ENCODE data around the gene CFAP92.

The CFAP92 gene

GRCh38 chr3:129033633-129034321 is 39.9 kb upstream of the CFAP92 start:
- no CpG with 5 or more reads among the region's 12 CpGs for WGBS (ENCODE audit: extremely low coverage, insufficient coverage, low lambda C conversion rate)
- Histone ChIP-seq H2BK15ac (replicated peaks; ENCODE audit: low read depth) (no peak overlapping the region), H3K79me1 (ENCODE audit: low read length) (no peaks in the 10 kb centered on the region), H2BK5ac (ENCODE audit: low read length) (no peak overlapping the region), H3K4ac (ENCODE audit: low read depth, low read length) (no peak overlapping the region), H2AK5ac (ENCODE audit: low read length) (no peak overlapping the region), H3K27ac (ENCODE audit: low read depth, low read length) (no peak overlapping the region), H3K27me3 (ENCODE audit: insufficient read depth, low read length, poor library complexity) (no peaks in the 10 kb centered on the region), H4K5ac (ENCODE audit: low read length) (no peak overlapping the region), H3K4me2 (ENCODE audit: low read length) (no peak overlapping the region), H4K8ac (ENCODE audit: low read depth, low read length) (no peak overlapping the region), H3K36me3 (ENCODE audit: control insufficient read depth, insufficient read depth, low read length) (no peaks in the 10 kb centered on the region), H3K4me3 (ENCODE audit: low read length) (no peak overlapping the region), H3K23ac (ENCODE audit: low read length) (no peak overlapping the region), H2BK120ac (ENCODE audit: low read depth, low read length) (no peak overlapping the region), H3K9ac (ENCODE audit: low read length) (no peak overlapping the region), H3K18ac (ENCODE audit: low read length) (no peak overlapping the region), H3K79me2 (ENCODE audit: control insufficient read depth, insufficient read depth, low read length) (no peaks in the 10 kb centered on the region), H3K4me1 (ENCODE audit: control insufficient read depth, low read depth, low read length) (no peaks in the 10 kb centered on the region), H3K56ac (ENCODE audit: low read length) (no peak overlapping the region)
- DNase-seq: no peak

- no peak overlapping the region for H3K9ac ChIP-seq (ENCODE audit: low read length)
- H2BK15ac ChIP-seq (replicated peaks; ENCODE audit: low read depth): no peak overlapping the region
- H2BK5ac ChIP-seq (ENCODE audit: low read length): no peak overlapping the region
- H3K27ac ChIP-seq (ENCODE audit: low read depth, low read length): no peak overlapping the region
- no peak overlapping the region for H3K4ac ChIP-seq (ENCODE audit: low read depth, low read length)
- no peaks in the 10 kb centered on the region for H3K27me3 ChIP-seq (ENCODE audit: insufficient read depth, low read length, poor library complexity)
- no peak overlapping the region for H3K56ac ChIP-seq (ENCODE audit: low read length)
- DNase-seq: no peak
- H2AK5ac ChIP-seq (ENCODE audit: low read length): no peak overlapping the region
- no CpG with 5 or more reads among the region's 7 CpGs for WGBS (ENCODE audit: extremely low coverage, insufficient coverage, low lambda C conversion rate)
- no peaks in the 10 kb centered on the region for H3K4me1 ChIP-seq (ENCODE audit: control insufficient read depth, low read depth, low read length)
- H3K79me2 ChIP-seq (ENCODE audit: control insufficient read depth, insufficient read depth, low read length): no peaks in the 10 kb centered on the region
- H4K5ac ChIP-seq (ENCODE audit: low read length): no peak overlapping the region
- H4K8ac ChIP-seq (ENCODE audit: low read depth, low read length): no peak overlapping the region
- H3K23ac ChIP-seq (ENCODE audit: low read length): no peak overlapping the region
- no peak overlapping the region for H3K4me3 ChIP-seq (ENCODE audit: low read length)
- no peaks in the 10 kb centered on the region for H3K36me3 ChIP-seq (ENCODE audit: control insufficient read depth, insufficient read depth, low read length)
- H3K18ac ChIP-seq (ENCODE audit: low read length): no peak overlapping the region
- H3K4me2 ChIP-seq (ENCODE audit: low read length): no peak overlapping the region
- no peaks in the 10 kb centered on the region for H3K79me1 ChIP-seq (ENCODE audit: low read length)
- no peak overlapping the region for H2BK120ac ChIP-seq (ENCODE audit: low read depth, low read length)
Measured at GRCh38 chr3:129033151-129033550, 39.3 kb upstream of the CFAP92 start.

GRCh38 chr3:129032716-129033115 is 38.8 kb upstream of the CFAP92 start:
- H2BK5ac ChIP-seq (ENCODE audit: low read length): no peak overlapping the region
- H3K56ac ChIP-seq (ENCODE audit: low read length): no peak overlapping the region
- no peak overlapping the region for H3K4me3 ChIP-seq (ENCODE audit: low read length)
- H3K27ac ChIP-seq (ENCODE audit: low read depth, low read length): no peak overlapping the region
- H3K18ac ChIP-seq (ENCODE audit: low read length): no peak overlapping the region
- no peak overlapping the region for H2AK5ac ChIP-seq (ENCODE audit: low read length)
- no peak overlapping the region for H4K8ac ChIP-seq (ENCODE audit: low read depth, low read length)
- no peaks in the 10 kb centered on the region for H3K36me3 ChIP-seq (ENCODE audit: control insufficient read depth, insufficient read depth, low read length)
- no peak for DNase-seq
- H2BK15ac ChIP-seq (replicated peaks; ENCODE audit: low read depth): no peak overlapping the region
- no peaks in the 10 kb centered on the region for H3K4me1 ChIP-seq (ENCODE audit: control insufficient read depth, low read depth, low read length)
- H3K23ac ChIP-seq (ENCODE audit: low read length): no peak overlapping the region
- no peaks in the 10 kb centered on the region for H3K27me3 ChIP-seq (ENCODE audit: insufficient read depth, low read length, poor library complexity)
- no peaks in the 10 kb centered on the region for H3K79me2 ChIP-seq (ENCODE audit: control insufficient read depth, insufficient read depth, low read length)
- no peak overlapping the region for H3K4me2 ChIP-seq (ENCODE audit: low read length)
- no CpG with 5 or more reads among the region's 14 CpGs for WGBS (ENCODE audit: extremely low coverage, insufficient coverage, low lambda C conversion rate)
- H4K5ac ChIP-seq (ENCODE audit: low read length): no peak overlapping the region
- H3K9ac ChIP-seq (ENCODE audit: low read length): no peak overlapping the region
- H3K79me1 ChIP-seq (ENCODE audit: low read length): no peaks in the 10 kb centered on the region
- H2BK120ac ChIP-seq (ENCODE audit: low read depth, low read length): no peak overlapping the region
- H3K4ac ChIP-seq (ENCODE audit: low read depth, low read length): no peak overlapping the region

- H3K56ac ChIP-seq (ENCODE audit: low read length): no peak overlapping the region
- H3K79me2 ChIP-seq (ENCODE audit: control insufficient read depth, insufficient read depth, low read length): no peaks in the 10 kb centered on the region
- H3K79me1 ChIP-seq (ENCODE audit: low read length): no peaks in the 10 kb centered on the region
- no peak overlapping the region for H3K4me2 ChIP-seq (ENCODE audit: low read length)
- no peak overlapping the region for H3K27ac ChIP-seq (ENCODE audit: low read depth, low read length)
- H3K4ac ChIP-seq (ENCODE audit: low read depth, low read length): no peak overlapping the region
- H3K36me3 ChIP-seq (ENCODE audit: control insufficient read depth, insufficient read depth, low read length): no peaks in the 10 kb centered on the region
- no peak overlapping the region for H3K18ac ChIP-seq (ENCODE audit: low read length)
- no peak overlapping the region for H4K5ac ChIP-seq (ENCODE audit: low read length)
- no peak overlapping the region for H4K8ac ChIP-seq (ENCODE audit: low read depth, low read length)
- WGBS (ENCODE audit: extremely low coverage, insufficient coverage, low lambda C conversion rate): no CpG with 5 or more reads among the region's 10 CpGs
- no peak for DNase-seq
- no peak overlapping the region for H2BK5ac ChIP-seq (ENCODE audit: low read length)
- H2BK120ac ChIP-seq (ENCODE audit: low read depth, low read length): no peak overlapping the region
- no peak overlapping the region for H2AK5ac ChIP-seq (ENCODE audit: low read length)
- H2BK15ac ChIP-seq (replicated peaks; ENCODE audit: low read depth): no peak overlapping the region
- H3K4me3 ChIP-seq (ENCODE audit: low read length): no peak overlapping the region
- peaks cover 1% of the 10 kb centered on the region for H3K4me1 ChIP-seq (ENCODE audit: control insufficient read depth, low read depth, low read length)
- H3K23ac ChIP-seq (ENCODE audit: low read length): no peak overlapping the region
- no peaks in the 10 kb centered on the region for H3K27me3 ChIP-seq (ENCODE audit: insufficient read depth, low read length, poor library complexity)
- no peak overlapping the region for H3K9ac ChIP-seq (ENCODE audit: low read length)
Measured at GRCh38 chr3:129031476-129032215, 37.8 kb upstream of the CFAP92 start.

GRCh38 chr3:129030611-129031010 is 36.7 kb upstream of the CFAP92 start:
- peaks cover 1% of the 10 kb centered on the region for H3K4me1 ChIP-seq (ENCODE audit: control insufficient read depth, low read depth, low read length)
- no peak overlapping the region for H2BK5ac ChIP-seq (ENCODE audit: low read length)
- no peaks in the 10 kb centered on the region for H3K27me3 ChIP-seq (ENCODE audit: insufficient read depth, low read length, poor library complexity)
- H4K5ac ChIP-seq (ENCODE audit: low read length): no peak overlapping the region
- no peaks in the 10 kb centered on the region for H3K36me3 ChIP-seq (ENCODE audit: control insufficient read depth, insufficient read depth, low read length)
- no peaks in the 10 kb centered on the region for H3K79me1 ChIP-seq (ENCODE audit: low read length)
- H3K4me3 ChIP-seq (ENCODE audit: low read length): no peak overlapping the region
- no peak overlapping the region for H2BK120ac ChIP-seq (ENCODE audit: low read depth, low read length)
- no peak for DNase-seq
- no peak overlapping the region for H4K8ac ChIP-seq (ENCODE audit: low read depth, low read length)
- WGBS (ENCODE audit: extremely low coverage, insufficient coverage, low lambda C conversion rate): no CpG with 5 or more reads among the region's 4 CpGs
- H2AK5ac ChIP-seq (ENCODE audit: low read length): no peak overlapping the region
- no peak overlapping the region for H2BK15ac ChIP-seq (replicated peaks; ENCODE audit: low read depth)
- no peak overlapping the region for H3K56ac ChIP-seq (ENCODE audit: low read length)
- H3K23ac ChIP-seq (ENCODE audit: low read length): no peak overlapping the region
- H3K18ac ChIP-seq (ENCODE audit: low read length): no peak overlapping the region
- no peak overlapping the region for H3K9ac ChIP-seq (ENCODE audit: low read length)
- H3K27ac ChIP-seq (ENCODE audit: low read depth, low read length): no peak overlapping the region
- H3K4ac ChIP-seq (ENCODE audit: low read depth, low read length): no peak overlapping the region
- no peak overlapping the region for H3K4me2 ChIP-seq (ENCODE audit: low read length)
- H3K79me2 ChIP-seq (ENCODE audit: control insufficient read depth, insufficient read depth, low read length): no peaks in the 10 kb centered on the region
